HepG2 (cell line): ENCODE measurements around the gene MTHFD2L. TPM values are rescaled to one million over a fixed set of nuclear protein-coding genes. Genes with fewer than 3 reads are reported as not detected.

Source experiments
- CEBPB ChIP-seq: IDR thresholded peaks from 2 replicates; pipeline ENCODE4 v1.6.1; 2011; ENCODE audit warnings: low read depth, low read length, improper control_type of control experiment, borderline replicate concordance
- FOXM1 ChIP-seq: sonication (generic); formaldehyde crosslinking; IDR thresholded peaks from 2 replicates; pipeline ENCODE4 v1.5.0; 2020; ENCODE audit warnings: missing genetic modification reagents
- FUBP1 ChIP-seq: sonication (generic); formaldehyde crosslinking; IDR thresholded peaks from 2 replicates; pipeline ENCODE4 v1.5.1; 2020; ENCODE audit warnings: missing genetic modification reagents, mild to moderate bottlenecking, borderline replicate concordance
- JUNB ChIP-seq: sonication (generic); formaldehyde crosslinking; IDR thresholded peaks from 2 replicates; pipeline ENCODE4 v1.8.0; 2022; ENCODE audit warnings: missing genetic modification reagents, mild to moderate bottlenecking, borderline replicate concordance
- KLF13 ChIP-seq: sonication (generic); formaldehyde crosslinking; IDR thresholded peaks from 2 replicates; pipeline ENCODE4 v1.4.0; 2020; ENCODE audit warnings: mild to moderate bottlenecking, missing genetic modification reagents
- MIER2 ChIP-seq: IDR thresholded peaks from 2 replicates; pipeline ENCODE4 v1.6.1; 2016; ENCODE audit warnings: missing biosample characterization, missing genetic modification reagents
- MXD4 ChIP-seq: IDR thresholded peaks from 2 replicates; pipeline ENCODE4 v1.6.1; 2016; ENCODE audit warnings: mild to moderate bottlenecking, missing biosample characterization, missing genetic modification reagents
- POLR2AphosphoS5 ChIP-seq: IDR thresholded peaks from 2 replicates; pipeline ENCODE4 v1.6.1; 2012; ENCODE audit warnings: low read depth, low read length
- REPIN1 ChIP-seq: sonication (generic); formaldehyde crosslinking; IDR thresholded peaks from 2 replicates; pipeline ENCODE4 v1.8.0; 2022; ENCODE audit warnings: missing genetic modification reagents, low read depth, mild to moderate bottlenecking, borderline replicate concordance
- TCF7 ChIP-seq: sonication (generic); IDR thresholded peaks from 2 replicates; pipeline ENCODE4 v1.6.1; 2016; ENCODE audit warnings: antibody characterized with exemption, low read depth
- ZEB1 ChIP-seq: IDR thresholded peaks from 2 replicates; pipeline ENCODE4 v1.6.1; 2012; ENCODE audit warnings: mild to moderate bottlenecking, low read depth, inconsistent platforms; ENCODE audit not compliant: insufficient replicate concordance
- ZGPAT ChIP-seq: IDR thresholded peaks from 2 replicates; pipeline ENCODE4 v1.6.1; 2016; ENCODE audit warnings: mild to moderate bottlenecking
- ZNF337 ChIP-seq: sonication (generic); formaldehyde crosslinking; IDR thresholded peaks from 2 replicates; pipeline ENCODE4 v1.5.1; 2020; ENCODE audit warnings: missing genetic modification reagents, low read depth, mild to moderate bottlenecking, borderline replicate concordance
- ZNF558 ChIP-seq: sonication (generic); formaldehyde crosslinking; IDR thresholded peaks from 2 replicates; pipeline ENCODE4 v1.9.0; 2022; ENCODE audit warnings: mild to moderate bottlenecking, missing genetic modification reagents, borderline replicate concordance
- ZNF589 ChIP-seq: sonication (generic); formaldehyde crosslinking; conservative IDR thresholded peaks from 2 replicates; pipeline ENCODE4 v1.8.0; 2022; ENCODE audit warnings: mild to moderate bottlenecking, moderate library complexity, missing genetic modification reagents
- ZNF609 ChIP-seq: sonication (generic); formaldehyde crosslinking; IDR thresholded peaks from 2 replicates; pipeline ENCODE4 v1.4.0; 2020; ENCODE audit warnings: mild to moderate bottlenecking, missing genetic modification reagents, borderline replicate concordance
- ZNF792 ChIP-seq: IDR thresholded peaks from 2 replicates; pipeline ENCODE4 v1.6.1; 2016
- polyA plus RNA-seq, 8 experiments: library from polyadenylated mRNA; depleted of rRNA in 3 of 8; stranded (reverse) in 7 of 8; unstranded in 1 of 8; fragments of >200 nt; fragmentation: Illumina TruSeq in 4 of 8; extraction: Trizol in 4 of 8; gene quantifications; 2 replicates each; pipeline versions ENCODE4 v1.2.1 to v1.2.3, GENCODE V29; 2011 to 2016; ENCODE audit warnings: low read depth in 4 of 8, missing spikeins in 1 of 8, mixed read lengths in 1 of 8; ENCODE audit not compliant: insufficient read depth in 1 of 8
- total RNA-seq, 5 experiments: library from RNA; depleted of rRNA; stranded (reverse); fragments of >200 nt; fragmentation: Illumina TruSeq; extraction: Trizol; gene quantifications; 2 replicates each; pipeline ENCODE4 v1.2.3, GENCODE V29; 2016; ENCODE audit warnings: low read depth in 1 of 5

Gene MTHFD2L
- total and polyA plus RNA-seq, 2 of the 13 experiments (the other 11 are each of a cell fraction or from before 2014, with no cell fraction given): 10.5 to 14.9 TPM

GRCh38 chr4:74157561-74158465 is at the start of gene MTHFD2L (continued):
- peak; percentile 51; the same call in 1 of the 2 replicates for TF ChIP-seq ZNF609 (CRISPR knock-in tag)
- peak; percentile 84 for TF ChIP-seq POLR2AphosphoS5
- TF ChIP-seq FOXM1 (CRISPR knock-in tag): no peak
- TF ChIP-seq ZGPAT (CRISPR knock-in tag): peak; percentile 88
- TF ChIP-seq ZNF558 (CRISPR knock-in tag): peak; percentile 72; the same call in 1 of the 2 replicates
- TF ChIP-seq FUBP1: no peak
- no peak for TF ChIP-seq KLF13
- 0 out of 2 replicates have a peak, but pooled peaks have one; percentile 9 for TF ChIP-seq TCF7
- TF ChIP-seq ZNF792 (CRISPR knock-in tag): peak; percentile 47; the same call in 1 of the 2 replicates
- 0 out of 2 replicates have a peak, but pooled peaks have one; percentile 16 for TF ChIP-seq MIER2 (CRISPR knock-in tag)
- TF ChIP-seq ZEB1: no peak
- no peak for TF ChIP-seq CEBPB
- TF ChIP-seq REPIN1 (CRISPR knock-in tag): peak; percentile 91
- TF ChIP-seq ZNF337 (CRISPR knock-in tag): peak; percentile 75; the same call in 1 of the 2 replicates
- TF ChIP-seq ZNF589: no peak; the same call in 1 of the 2 replicates
- peak; percentile 58; the same call in 1 of the 2 replicates for TF ChIP-seq MXD4 (CRISPR knock-in tag)
- TF ChIP-seq JUNB: no peak
